Smooth muscle cell of the brain vasculature (primary cell): ENCODE measurements around the gene TM4SF5.
A peak's percentile ranks its signal among the peaks of the same experiment; 100 is the strongest.
"Not testable (repeated sequence)": the region's sequence is repeated elsewhere in the genome, so short reads cannot be mapped to it uniquely, and the experiment has no call there.

Experiments
- DNase-seq: peaks from one replicate; pipeline ENCODE4 v3.0.0-alpha.2; 2012; ENCODE audit warnings: low read depth, low spot score

TM4SF5 gene

GRCh38 chr17:4789951-4790704 is 18.4 kb downstream of the TM4SF5 start:
- peak; percentile 37 for DNase-seq

GRCh38 chr17:4790705-4791088 is 19.0 kb downstream of the TM4SF5 start:
- DNase-seq, result no peak

DNA sequence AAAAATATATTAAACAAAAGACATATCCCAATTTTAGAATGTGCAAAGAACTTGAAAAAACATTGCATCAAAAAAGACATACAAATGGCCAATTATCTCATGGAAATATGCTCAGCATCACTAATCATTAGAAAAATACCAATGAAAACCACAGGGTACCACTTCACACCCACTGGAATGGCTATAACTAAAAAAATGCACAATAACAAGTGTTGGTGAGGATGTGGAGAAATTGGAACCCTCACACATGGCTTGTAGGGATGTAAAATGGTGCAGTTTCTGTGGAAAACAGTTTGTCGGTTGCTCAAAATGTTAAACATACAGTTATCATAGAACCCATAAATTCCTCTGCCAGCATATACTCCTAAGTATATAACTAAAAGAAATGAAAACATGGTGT is 23.5 kb downstream of the TM4SF5 start:
- no peak for DNase-seq

- no peak for DNase-seq
Observed at GRCh38 chr17:4796552-4796920, 24.9 kb downstream of the TM4SF5 start.

GRCh38 chr17:4800462-4801196 is 28.9 kb downstream of the TM4SF5 start:
- DNase-seq, result no peak

DNA sequence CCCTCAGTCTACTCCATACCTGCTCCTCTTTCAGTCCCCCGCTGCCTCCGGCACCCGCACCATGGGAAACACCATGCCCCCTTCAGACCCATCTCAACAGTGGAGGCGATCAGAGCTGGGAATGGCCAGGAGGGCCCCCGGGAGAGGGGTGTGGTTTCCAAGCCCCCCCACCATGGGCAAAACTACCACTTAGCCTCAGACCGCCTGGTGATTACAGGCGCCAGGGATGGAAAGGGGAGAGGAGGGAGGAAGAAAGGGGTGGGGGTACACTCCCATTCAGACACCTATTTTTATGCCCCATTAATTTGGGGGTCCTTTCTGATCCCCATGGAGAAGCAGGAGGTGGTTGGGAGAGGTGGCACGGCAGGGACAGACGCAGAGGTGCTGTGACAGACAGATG is 30.5 kb downstream of the TM4SF5 start, which contains the start of gene C17orf114:
TSS of gene C17orf114 (minus strand) at position 101 of the 400 bp plus-strand sequence.
- DNase-seq, result no peak

DNA sequence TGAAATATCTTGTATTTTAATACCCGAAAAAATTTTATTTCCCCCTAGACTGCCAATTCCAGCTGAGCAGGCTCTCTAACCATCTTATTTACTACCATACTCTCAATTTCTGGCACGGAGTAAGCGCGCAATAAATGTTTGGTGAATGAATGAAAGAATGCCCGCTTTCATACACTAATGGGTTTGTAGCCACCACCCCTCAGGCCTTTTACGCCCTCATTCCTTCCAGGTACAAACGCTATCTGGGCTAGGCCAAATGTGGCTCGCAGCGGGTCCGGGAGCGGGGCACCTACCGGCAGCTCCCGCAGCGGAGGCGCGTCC is 34.7 kb downstream of the TM4SF5 start:
- no peak for DNase-seq

DNA sequence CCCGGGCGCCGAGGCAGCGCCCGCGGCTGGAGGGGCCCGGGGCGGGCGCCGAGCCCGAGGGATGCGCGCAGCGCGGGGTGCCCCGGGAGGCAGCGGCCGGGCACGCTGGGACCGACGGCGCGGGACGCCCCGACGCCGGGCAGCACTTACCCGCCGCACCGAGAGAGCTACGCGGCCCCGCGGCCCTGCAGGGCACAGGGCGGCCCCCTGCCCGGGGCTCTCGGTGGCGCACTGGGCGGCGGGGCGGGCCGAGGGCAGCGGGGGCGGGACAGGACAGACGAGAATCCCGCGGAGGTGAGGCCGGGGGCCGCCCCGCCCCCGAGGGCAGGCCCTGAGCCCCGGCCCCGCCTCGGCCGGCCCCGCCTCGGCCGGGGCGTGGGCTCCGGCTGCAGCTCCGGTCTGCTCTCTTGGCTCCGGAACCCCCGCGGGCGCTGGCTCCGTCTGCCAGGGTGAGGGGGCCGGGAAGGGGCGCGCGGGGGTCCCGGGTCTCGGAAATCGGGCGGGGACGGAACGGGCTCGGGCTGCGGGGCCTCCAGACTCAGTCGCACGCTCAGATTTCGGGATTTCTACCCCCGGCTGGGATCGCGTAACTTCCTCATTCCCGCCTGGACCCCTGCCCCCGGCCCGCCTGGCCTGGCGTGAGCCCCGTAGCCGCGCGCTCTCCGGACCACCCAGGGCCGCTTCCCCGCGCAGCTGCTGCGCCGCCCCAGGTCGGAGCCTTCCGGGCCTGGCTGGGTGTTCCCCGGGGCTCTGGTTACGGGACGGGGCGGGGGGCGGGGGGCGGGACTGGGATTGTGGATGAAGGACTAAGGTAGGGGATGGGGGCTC is 35.3 kb downstream of the TM4SF5 start, which contains the start of gene PLD2:
TSS of gene PLD2 (plus strand) at position 376 of the 828 bp plus-strand sequence. CDS start 621 bp downstream, outside the sequence.
- DNase-seq, result peak; percentile 24

DNA sequence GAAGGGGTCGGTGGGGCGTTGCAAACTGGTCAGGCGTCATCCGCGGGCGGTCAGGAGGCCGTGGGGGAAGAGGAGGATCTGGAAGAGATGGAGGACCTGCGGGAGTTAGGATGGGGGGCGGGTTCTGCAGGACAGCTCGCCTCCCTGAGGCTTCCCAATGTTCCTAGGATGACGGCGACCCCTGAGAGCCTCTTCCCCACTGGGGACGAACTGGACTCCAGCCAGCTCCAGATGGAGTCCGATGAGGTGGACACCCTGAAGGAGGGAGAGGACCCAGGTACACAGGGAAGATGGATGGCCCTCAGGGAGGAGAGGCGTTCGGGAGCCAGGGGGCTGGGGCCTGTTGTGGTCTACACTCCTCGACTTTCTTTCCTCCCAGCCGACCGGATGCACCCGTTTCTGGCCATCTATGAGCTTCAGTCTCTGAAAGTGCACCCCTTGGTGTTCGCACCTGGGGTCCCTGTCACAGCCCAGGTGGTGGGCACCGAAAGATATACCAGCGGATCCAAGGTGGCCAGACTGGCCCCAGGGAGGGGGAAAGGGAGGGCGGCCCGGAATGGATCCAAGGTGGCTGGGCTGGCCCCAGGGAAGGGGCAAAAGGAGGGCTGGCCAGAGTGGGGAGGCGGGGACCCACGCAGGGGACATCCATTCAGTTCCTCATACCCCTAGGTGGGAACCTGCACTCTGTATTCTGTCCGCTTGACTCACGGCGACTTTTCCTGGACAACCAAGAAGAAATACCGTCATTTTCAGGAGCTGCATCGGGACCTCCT is 36.1 kb downstream of the TM4SF5 start:
- no peak for DNase-seq

DNA sequence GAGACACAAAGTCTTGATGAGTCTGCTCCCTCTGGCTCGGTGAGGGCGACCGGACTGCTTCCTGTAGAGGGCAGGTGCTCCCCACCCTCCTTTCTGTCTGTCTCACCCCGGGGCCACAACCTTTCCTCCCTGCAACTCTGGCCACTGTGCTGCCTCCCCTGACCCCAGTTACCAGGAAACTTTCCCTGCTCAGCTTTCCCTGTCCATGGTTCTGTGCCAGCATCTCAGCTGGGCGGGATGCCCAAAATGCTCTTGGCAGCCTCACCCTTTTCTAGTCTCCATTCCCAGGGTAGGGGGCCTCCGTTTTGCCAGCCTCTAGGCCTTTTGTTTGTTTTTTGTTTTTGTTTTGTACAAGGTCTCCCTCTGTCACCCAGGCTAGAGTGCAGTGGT is 36.7 kb downstream of the TM4SF5 start:
- no peak for DNase-seq

- no peak for DNase-seq
Observed at GRCh38 chr17:4810696-4811290, 39.1 kb downstream of the TM4SF5 start.

DNA sequence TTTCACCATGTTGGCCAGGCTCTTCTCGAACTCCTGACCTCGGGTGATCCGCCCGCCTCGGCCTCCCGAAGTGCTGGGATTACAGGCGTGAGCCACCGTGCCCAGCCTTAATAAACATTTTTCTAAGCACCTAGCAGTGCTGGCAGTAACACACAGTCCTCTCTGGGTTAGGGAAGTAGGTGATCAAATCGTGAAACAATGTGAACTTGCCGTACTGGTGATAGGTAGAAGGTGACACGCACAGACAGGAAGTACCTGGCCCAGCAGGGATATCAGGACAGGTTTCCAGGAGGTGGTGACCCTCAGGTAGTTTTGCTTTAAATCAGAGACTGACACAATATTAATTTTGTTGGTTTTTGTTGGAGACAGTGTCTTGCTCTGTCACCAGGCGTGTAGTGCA is 39.8 kb downstream of the TM4SF5 start:
- DNase-seq, result no peak

DNA sequence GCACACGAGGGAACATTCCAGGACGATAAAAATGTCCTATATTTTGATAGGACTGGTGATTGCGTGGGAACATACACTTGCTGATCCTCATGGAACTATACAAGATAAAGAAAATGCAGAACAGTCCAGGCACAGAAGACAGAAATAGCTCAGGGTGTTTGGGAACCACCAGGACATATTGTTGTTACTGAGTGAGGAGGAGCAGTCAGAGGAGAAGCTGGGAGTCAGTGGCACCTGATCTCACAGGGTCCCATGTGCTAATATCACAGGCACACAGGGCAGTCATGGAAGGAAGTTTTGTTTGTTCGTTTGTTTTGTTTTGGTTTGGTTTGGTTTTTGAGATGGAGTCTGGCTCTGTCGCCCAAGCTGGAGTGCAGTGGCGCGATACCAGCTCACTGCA is 41.0 kb downstream of the TM4SF5 start:
- no peak for DNase-seq

DNA sequence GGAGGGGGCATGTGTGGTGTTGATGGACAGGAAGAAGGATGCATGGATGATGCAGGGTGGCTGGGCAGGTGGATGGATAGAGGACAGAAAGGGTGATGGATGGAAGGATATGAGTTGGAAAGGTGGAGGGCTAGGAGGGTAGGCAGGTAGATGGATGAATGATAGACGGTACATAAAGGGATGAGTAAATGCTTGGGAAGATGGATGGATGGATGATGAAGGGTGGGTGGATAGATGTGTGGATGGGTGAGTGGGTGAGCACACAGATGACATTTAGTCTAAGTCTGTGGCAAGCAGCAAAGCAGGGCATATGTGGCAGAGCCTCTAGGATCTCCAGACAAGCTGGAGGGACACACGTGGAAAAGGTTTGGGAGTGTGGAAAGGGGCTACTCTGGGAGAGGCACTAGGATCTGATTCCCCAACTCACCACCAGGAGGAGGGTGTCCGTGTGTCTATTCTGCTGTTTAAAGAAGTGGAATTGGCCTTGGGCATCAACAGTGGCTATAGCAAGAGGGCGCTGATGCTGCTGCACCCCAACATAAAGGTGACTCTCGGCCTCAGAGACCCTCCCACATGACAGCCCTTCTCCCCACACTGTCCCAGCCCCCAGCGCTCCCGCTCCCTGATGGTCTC is 43.5 kb downstream of the TM4SF5 start:
- DNase-seq, result no peak

DNA sequence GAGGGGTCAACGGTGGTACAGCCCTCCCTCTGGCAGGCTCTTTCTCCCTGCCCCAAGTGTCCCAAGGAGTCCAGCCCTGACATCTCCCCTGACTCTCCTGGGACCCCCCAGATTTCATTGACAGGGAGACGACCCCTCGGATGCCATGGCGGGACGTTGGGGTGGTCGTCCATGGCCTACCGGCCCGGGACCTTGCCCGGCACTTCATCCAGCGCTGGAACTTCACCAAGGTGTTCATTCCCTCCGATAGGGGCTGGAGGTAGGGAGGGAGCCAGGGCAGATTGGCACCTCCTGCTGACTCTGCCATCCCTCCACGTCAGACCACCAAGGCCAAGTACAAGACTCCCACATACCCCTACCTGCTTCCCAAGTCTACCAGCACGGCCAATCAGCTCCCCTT is 45.1 kb downstream of the TM4SF5 start:
- DNase-seq, result no peak

- DNase-seq, result no peak
Observed at GRCh38 chr17:4818276-4818675, 46.6 kb downstream of the TM4SF5 start.

DNA sequence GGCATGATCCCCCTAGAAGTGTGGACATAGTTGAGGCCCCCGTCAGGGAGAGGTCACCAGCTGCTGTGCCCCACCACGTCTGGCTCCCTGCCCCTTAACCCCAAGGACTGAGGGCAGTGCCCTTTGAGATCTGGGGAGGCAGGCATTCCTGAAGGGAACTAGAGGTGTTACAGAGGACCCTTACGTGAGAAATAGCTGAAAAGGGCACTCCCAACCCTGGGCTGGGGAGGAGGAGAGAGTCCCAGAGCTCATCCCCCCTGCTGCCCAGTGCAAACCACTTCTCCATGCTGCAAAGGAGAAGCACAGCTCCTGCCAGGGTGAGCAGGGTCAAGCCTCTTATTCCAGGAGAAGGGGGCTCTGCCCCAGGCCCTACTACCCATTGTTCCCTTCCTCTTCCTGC is 51.1 kb downstream of the TM4SF5 start:
- no peak for DNase-seq

DNA sequence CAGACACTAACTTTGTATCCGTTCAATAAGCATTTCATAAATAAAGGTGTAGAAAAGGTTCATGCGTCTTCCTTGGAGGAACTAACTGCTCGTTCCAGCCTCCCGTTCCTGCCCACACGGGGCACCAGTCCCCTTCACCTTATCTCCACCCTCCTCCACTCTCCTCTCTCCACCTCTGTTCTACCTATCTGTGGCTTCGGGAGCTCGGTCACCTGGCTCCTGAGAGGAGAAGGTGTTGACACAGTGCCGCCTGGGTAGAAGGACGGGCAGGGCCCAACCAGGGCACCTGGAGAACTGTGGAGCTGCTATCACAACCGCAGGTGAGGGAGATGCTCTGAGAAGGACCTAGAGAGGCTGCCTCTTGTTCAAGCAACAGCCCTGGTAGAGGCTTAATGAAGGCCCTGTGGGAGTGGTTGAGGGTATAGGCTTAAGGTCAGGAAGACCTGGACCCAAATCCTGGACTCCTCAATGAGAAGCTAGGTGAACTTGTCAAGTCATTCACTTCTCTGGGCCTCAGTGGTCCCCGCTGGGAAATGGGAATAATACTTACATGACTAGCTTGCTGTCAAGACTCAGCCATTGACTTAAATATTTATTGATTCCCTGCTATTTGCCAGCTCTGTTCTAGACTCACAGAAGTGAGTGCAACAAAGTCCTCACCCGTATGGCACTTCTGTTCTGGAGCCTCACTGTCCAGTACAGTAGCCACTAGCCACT is 51.8 kb downstream of the TM4SF5 start:
- DNase-seq, result no peak

DNA sequence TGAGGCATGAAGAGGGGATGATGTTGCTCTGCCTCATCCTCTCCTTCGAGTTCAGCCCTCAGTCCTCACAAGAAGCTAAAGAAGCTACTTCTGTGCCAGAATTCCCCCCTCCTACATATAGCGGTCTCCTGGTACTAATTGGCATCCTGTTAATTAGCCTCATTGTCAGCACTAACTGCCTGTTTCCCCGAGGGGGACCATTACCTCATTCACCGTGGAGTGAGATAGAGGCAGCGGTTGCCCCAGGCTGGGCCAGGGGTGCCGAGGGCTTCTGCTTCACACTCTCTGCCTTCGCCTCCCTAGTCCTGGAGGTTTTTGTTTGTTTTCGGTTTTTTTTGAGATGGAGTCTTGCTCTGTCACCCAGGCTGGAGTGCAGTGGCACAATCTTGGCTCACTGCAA is 55.7 kb downstream of the TM4SF5 start:
- DNase-seq, result no peak

- not testable (repeated sequence) for DNase-seq
Observed at GRCh38 chr17:4832829-4833177, 61.1 kb downstream of the TM4SF5 start.
